Activated naive CD4-positive, alpha-beta T cell treated with anti-CD3 and anti-CD28 coated beads, Interleukin-2, amount 50 U/mL, for 72 hours (primary cell): Measurements from ENCODE around the gene FMNL1. TPM values are rescaled to one million over a fixed set of nuclear protein-coding genes. Genes with fewer than 3 reads are reported as not detected.
"Not testable (repeated sequence)": the region's sequence is repeated elsewhere in the genome, so short reads cannot be mapped to it uniquely, and the experiment has no call there.

Experiments
- ATAC-seq, 2 donors: fragments of 150-1000 bp; cut with Tn5 transposase; 2 replicates each; pipeline ENCODE4 v1.10.0; 2021; ENCODE audit warnings: mild to moderate bottlenecking in 2 of 2, moderate library complexity in 2 of 2
- DNase-seq, 2 donors: peaks; one replicate each; pipeline ENCODE4 v3.0.0; 2021 to 2022; ENCODE audit warnings: low spot score in 2 of 2
- H3K27ac Mint-ChIP-seq, 2 donors: one replicate each; pipeline ENCODE4 v1.8.0; 2022; ENCODE audit warnings: mild to moderate bottlenecking in 2 of 2, mixed read lengths in 2 of 2
- H3K36me3 Mint-ChIP-seq, 2 donors: one replicate each; pipeline ENCODE4 v1.8.0; 2022; ENCODE audit warnings: mixed read lengths in 2 of 2
- H3K9me3 Mint-ChIP-seq, 2 donors: one replicate each; pipeline ENCODE4 v1.8.0; 2022; ENCODE audit warnings: mixed read lengths in 2 of 2
- total RNA-seq, 2 donors: library from RNA; stranded (reverse); gene quantifications; one replicate each; pipeline ENCODE4 v1.2.3, GENCODE V29; 2022

The FMNL1 gene
- total RNA-seq = 100 to 1,000 TPM; 221 to 735 TPM

- peak within 1 kb of the TSS; percentile 95 to 100 for H3K27ac Mint-ChIP-seq
- H3K9me3 Mint-ChIP-seq = no peaks in the 10 kb centered on the region
- no peak for ATAC-seq
- DNase-seq = peak; percentile 53 to 79
- peaks cover 59 to 60% of the 10 kb centered on the region in 2 donors for H3K36me3 Mint-ChIP-seq
These were observed at the start of gene FMNL1 for GRCh38 chr17:45221081-45222013. FMNL1 (plus strand) TSS chr17:45221885; CDS start chr17:45222125, 240 bp downstream.

GRCh38 chr17:45172232-45172540, 49.5 kb upstream of the FMNL1 start:
- H3K36me3 Mint-ChIP-seq = no peaks in the 10 kb centered on the region
- DNase-seq (no peak), ATAC-seq (no peak)
- peak overlapping the region; percentile 44 to 93 for H3K27ac Mint-ChIP-seq
- H3K9me3 Mint-ChIP-seq = no peaks in the 10 kb centered on the region

- Mint-ChIP-seq H3K27ac (peak overlapping the region; percentile 93 to 98), H3K9me3 (no peaks in the 10 kb centered on the region), H3K36me3 (no peaks in the 10 kb centered on the region)
- peak; percentile 79 to 80 for ATAC-seq
- peak; percentile 44 to 63 for DNase-seq
These were observed 49.0 kb upstream of the FMNL1 start for GRCh38 chr17:45172541-45173286.

- no peak overlapping the region for H3K27ac Mint-ChIP-seq
- ATAC-seq = no peak
These were observed 45.9 kb upstream of the FMNL1 start for GRCh38 chr17:45175759-45176115.

GRCh38 chr17:45177563-45177962, 44.1 kb upstream of the FMNL1 start:
- Mint-ChIP-seq H3K9me3 (no peaks in the 10 kb centered on the region), H3K27ac (no peak overlapping the region), H3K36me3 (no peaks in the 10 kb centered on the region)
- DNase-seq = no peak
- ATAC-seq = no peak

More at GRCh38 chr17:45175759-45176115, 45.9 kb upstream of the FMNL1 start:
- Mint-ChIP-seq H3K9me3 (no peaks in the 10 kb centered on the region), H3K36me3 (no peaks in the 10 kb centered on the region)
- DNase-seq = no peak

GRCh38 chr17:45184144-45184543, 37.5 kb upstream of the FMNL1 start:
- no peak for ATAC-seq
- Mint-ChIP-seq H3K9me3 (no peaks in the 10 kb centered on the region), H3K36me3 (no peaks in the 10 kb centered on the region), H3K27ac (no peak overlapping the region)
- no peak for DNase-seq

GRCh38 chr17:45186801-45187354, 34.8 kb upstream of the FMNL1 start:
- H3K36me3 Mint-ChIP-seq = no peaks in the 10 kb centered on the region

GRCh38 chr17:45189009-45189408, 32.7 kb upstream of the FMNL1 start:
- Mint-ChIP-seq H3K36me3 (no peaks in the 10 kb centered on the region), H3K27ac (no peak overlapping the region), H3K9me3 (no peaks in the 10 kb centered on the region)
- ATAC-seq (no peak), DNase-seq (no peak)

More at GRCh38 chr17:45186801-45187354, 34.8 kb upstream of the FMNL1 start:
- no peak for DNase-seq
- no peak for ATAC-seq
- no peaks in the 10 kb centered on the region for H3K9me3 Mint-ChIP-seq
- no peak overlapping the region for H3K27ac Mint-ChIP-seq

GRCh38 chr17:45190503-45191255, 31.0 kb upstream of the FMNL1 start:
- H3K27ac Mint-ChIP-seq = no peak overlapping the region
- no peak for ATAC-seq
- DNase-seq = no peak
- H3K36me3 Mint-ChIP-seq = no peaks in the 10 kb centered on the region
- no peaks in the 10 kb centered on the region for H3K9me3 Mint-ChIP-seq

GRCh38 chr17:45195424-45195823, 26.3 kb upstream of the FMNL1 start:
- DNase-seq = no peak
- Mint-ChIP-seq H3K36me3 (no peaks in the 10 kb centered on the region), H3K27ac (no peak overlapping the region), H3K9me3 (no peaks in the 10 kb centered on the region)
- no peak for ATAC-seq

- DNase-seq = no peak
- peak overlapping the region in 1 of 2 donors; percentile 71 for H3K27ac Mint-ChIP-seq
These were observed 24.6 kb upstream of the FMNL1 start for GRCh38 chr17:45197108-45197507.

GRCh38 chr17:45197555-45198334, 23.9 kb upstream of the FMNL1 start:
- Mint-ChIP-seq H3K9me3 (no peaks in the 10 kb centered on the region), H3K36me3 (no peaks in the 10 kb centered on the region), H3K27ac (peak overlapping the region; percentile 46 to 71)
- ATAC-seq (peak; percentile 100), DNase-seq (peak; percentile 91 to 99)

More at GRCh38 chr17:45197108-45197507, 24.6 kb upstream of the FMNL1 start:
- no peak for ATAC-seq
- Mint-ChIP-seq H3K9me3 (no peaks in the 10 kb centered on the region), H3K36me3 (no peaks in the 10 kb centered on the region)

GRCh38 chr17:45200701-45201100, 21.0 kb upstream of the FMNL1 start:
- DNase-seq = no peak
- no peaks in the 10 kb centered on the region for H3K9me3 Mint-ChIP-seq
- ATAC-seq = no peak
- no peaks in the 10 kb centered on the region for H3K36me3 Mint-ChIP-seq
- H3K27ac Mint-ChIP-seq = peak overlapping the region in 1 of 2 donors; percentile 78

- Mint-ChIP-seq H3K27ac (no peak overlapping the region), H3K36me3 (no peaks in the 10 kb centered on the region), H3K9me3 (no peaks in the 10 kb centered on the region)
- ATAC-seq (no peak), DNase-seq (no peak)
These were observed 20.2 kb upstream of the FMNL1 start for GRCh38 chr17:45201457-45201856.

GRCh38 chr17:45201880-45202279, 19.8 kb upstream of the FMNL1 start:
- not testable (repeated sequence) for H3K9me3 Mint-ChIP-seq, H3K36me3 Mint-ChIP-seq, ATAC-seq, DNase-seq, H3K27ac Mint-ChIP-seq
